SH-SY5Y (cell line): ENCODE measurements around the gene KIAA1217.

ENCODE experiments used
- GATA2 ChIP-seq: IDR thresholded peaks from 2 replicates; pipeline ENCODE4 v1.6.1; 2011; ENCODE audit warnings: mild to moderate bottlenecking, low read depth, low read length
- GATA3 ChIP-seq: IDR thresholded peaks from 2 replicates; pipeline ENCODE4 v1.6.1; 2011; ENCODE audit warnings: low read depth, mild to moderate bottlenecking, low read length, moderate library complexity

GRCh38 chr10:24313283-24313682 lies 104.3 kb downstream of the KIAA1217 start:
- TF ChIP-seq GATA2 (0 out of 2 replicates have a peak, but pooled peaks have one; percentile 10), GATA3 (no peak)
